ENCODE measurements around the gene CLIP2.
"Not testable (repeated sequence)": the region's sequence is repeated elsewhere in the genome, so short reads cannot be mapped to it uniquely, and the experiment has no call there.

CLIP2 gene

GRCh38 chr7:74337926-74338325 is 48.7 kb downstream of the CLIP2 start:
- DNase-seq (ENCODE audit: low spot score) = no peak
- Histone ChIP-seq H3K4me3 (no peak overlapping the region), H3K27ac (no peak overlapping the region)
- no peak for TF ChIP-seq CTCF (IDR thresholded peaks at IDR 0.05)

- no peak for TF ChIP-seq CTCF (IDR thresholded peaks at IDR 0.05)
- DNase-seq (ENCODE audit: low spot score) = no peak
- H3K4me3 ChIP-seq = no peak overlapping the region
- H3K27ac ChIP-seq = no peak overlapping the region
Measured at GRCh38 chr7:74338366-74339108, 49.3 kb downstream of the CLIP2 start.

- DNase-seq (ENCODE audit: low spot score); H3K27ac ChIP-seq; H3K4me3 ChIP-seq: not testable (repeated sequence)
Measured at GRCh38 chr7:74339648-74340047, 50.4 kb downstream of the CLIP2 start.

GRCh38 chr7:74343281-74344131 is 54.3 kb downstream of the CLIP2 start:
- DNase-seq (ENCODE audit: low spot score) = no peak
- H3K4me3 ChIP-seq = no peak overlapping the region
- H3K27ac ChIP-seq = no peak overlapping the region
- no peak for TF ChIP-seq CTCF (IDR thresholded peaks at IDR 0.05)

GRCh38 chr7:74344132-74344496 is 54.9 kb downstream of the CLIP2 start:
- no peak for TF ChIP-seq CTCF (IDR thresholded peaks at IDR 0.05)
- DNase-seq (ENCODE audit: low spot score) = no peak
- Histone ChIP-seq H3K27ac (no peak overlapping the region), H3K4me3 (no peak overlapping the region)

- TF ChIP-seq CTCF (IDR thresholded peaks at IDR 0.05) = no peak
- H3K27ac ChIP-seq = no peak overlapping the region
- H3K4me3 ChIP-seq = no peak overlapping the region
- DNase-seq (ENCODE audit: low spot score) = no peak
Measured at GRCh38 chr7:74344786-74345185, 55.6 kb downstream of the CLIP2 start.

- DNase-seq (ENCODE audit: low spot score) = no peak
- Histone ChIP-seq H3K4me3 (no peak overlapping the region), H3K27ac (no peak overlapping the region)
- no peak for TF ChIP-seq CTCF (IDR thresholded peaks at IDR 0.05)
Measured at GRCh38 chr7:74345970-74346369, 56.8 kb downstream of the CLIP2 start.

Measured in coronary artery (tissue), 2 donors.